ENCODE measurements around the gene KIF21B. TPM values are rescaled to one million over a fixed set of nuclear protein-coding genes. Genes with fewer than 3 reads are reported as not detected.

The KIF21B gene
- total RNA-seq, 1 experiment from 2014 or later, result 2.6 TPM

- TF ChIP-seq, protein P1, sequence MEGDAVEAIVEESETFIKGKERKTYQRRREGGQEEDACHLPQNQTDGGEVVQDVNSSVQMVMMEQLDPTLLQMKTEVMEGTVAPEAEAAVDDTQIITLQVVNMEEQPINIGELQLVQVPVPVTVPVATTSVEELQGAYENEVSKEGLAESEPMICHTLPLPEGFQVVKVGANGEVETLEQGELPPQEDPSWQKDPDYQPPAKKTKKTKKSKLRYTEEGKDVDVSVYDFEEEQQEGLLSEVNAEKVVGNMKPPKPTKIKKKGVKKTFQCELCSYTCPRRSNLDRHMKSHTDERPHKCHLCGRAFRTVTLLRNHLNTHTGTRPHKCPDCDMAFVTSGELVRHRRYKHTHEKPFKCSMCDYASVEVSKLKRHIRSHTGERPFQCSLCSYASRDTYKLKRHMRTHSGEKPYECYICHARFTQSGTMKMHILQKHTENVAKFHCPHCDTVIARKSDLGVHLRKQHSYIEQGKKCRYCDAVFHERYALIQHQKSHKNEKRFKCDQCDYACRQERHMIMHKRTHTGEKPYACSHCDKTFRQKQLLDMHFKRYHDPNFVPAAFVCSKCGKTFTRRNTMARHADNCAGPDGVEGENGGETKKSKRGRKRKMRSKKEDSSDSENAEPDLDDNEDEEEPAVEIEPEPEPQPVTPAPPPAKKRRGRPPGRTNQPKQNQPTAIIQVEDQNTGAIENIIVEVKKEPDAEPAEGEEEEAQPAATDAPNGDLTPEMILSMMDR (IDR thresholded peaks at IDR 0.05; ENCODE audit: insufficient read depth in 1 of 2, low read depth in 1 of 2, low read length in 1 of 2, severe bottlenecking in 1 of 2, unreplicated experiment in 1 of 2), result no peak
- Histone ChIP-seq H3K36me3 (ENCODE audit: control insufficient read depth, insufficient read depth, low read length) (no peaks in the 10 kb centered on the region), H3K4me1 (no peaks in the 10 kb centered on the region), H3K4me3 (ENCODE audit: low read depth, low read length) (no peak overlapping the region), H3K27me3 (replicated peaks; ENCODE audit: control insufficient read depth, insufficient read depth, low read length) (no peaks in the 10 kb centered on the region), H3K9me3 (no peaks in the 10 kb centered on the region; the same call in 1 of the 2 replicates)
- H3K27me3 Mint-ChIP-seq (ENCODE audit: insufficient read depth, unreplicated experiment), result no peaks in the 10 kb centered on the region
- CTCF ChIA-PET, result interaction anchor here (1.0 kb wide), 1 partner anchor 9 kb away, joined by 3 read pairs; no protein-coding TSS in a partner anchor
- POLR2A ChIA-PET, result no interaction called here
- H3K9me3 Mint-ChIP-seq (ENCODE audit: unreplicated experiment), result no peaks in the 10 kb centered on the region
- no TSS peak for BruUV-seq (replicated peaks)
- no peak overlapping the region for H3K4me3 Mint-ChIP-seq (ENCODE audit: unreplicated experiment)
- no peaks in the 10 kb centered on the region for H3K4me1 Mint-ChIP-seq (ENCODE audit: low read depth, unreplicated experiment)
- H3K27ac Mint-ChIP-seq (ENCODE audit: unreplicated experiment), result no peak overlapping the region
- no peak for DNase-seq
- intact Hi-C loops (cut with micrococcal nuclease; ENCODE audit: unreplicated experiment), result no loop called here
- H3K36me3 Mint-ChIP-seq (ENCODE audit: insufficient read depth, unreplicated experiment), result no peaks in the 10 kb centered on the region
Measured at GRCh38 chr1:200981278-200981677, 42.2 kb downstream of the KIF21B start.

DNA sequence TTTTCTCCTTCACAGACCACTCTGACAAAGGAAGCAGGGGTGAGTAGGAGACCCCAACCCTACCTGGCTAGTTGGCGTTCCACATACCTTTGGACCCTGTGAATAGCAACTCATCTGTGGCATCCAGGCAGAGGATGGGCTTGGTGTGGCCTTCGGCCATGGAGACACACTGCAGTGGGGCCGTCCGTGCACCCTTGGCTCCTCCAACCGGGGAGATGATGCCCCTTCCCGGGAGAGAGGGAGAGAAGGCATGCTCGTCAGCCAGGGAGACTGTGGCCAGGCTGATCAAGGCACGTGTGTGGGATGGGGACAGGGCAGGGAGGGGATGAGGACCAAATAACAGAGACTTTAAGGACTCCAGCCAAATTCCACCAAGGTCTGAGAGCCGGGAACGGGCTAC lies 42.6 kb downstream of the KIF21B start:
- intact Hi-C loops (cut with micrococcal nuclease; ENCODE audit: unreplicated experiment), result no loop called here

GRCh38 chr1:200980452-200980772 lies 43.1 kb downstream of the KIF21B start:
- TF ChIP-seq, protein P1 (IDR thresholded peaks at IDR 0.05; ENCODE audit: insufficient read depth in 1 of 2, low read depth in 1 of 2, low read length in 1 of 2, severe bottlenecking in 1 of 2, unreplicated experiment in 1 of 2), result no peak

More for the DNA sequence above, 42.6 kb downstream of the KIF21B start:
- TF ChIP-seq, protein P1 (IDR thresholded peaks at IDR 0.05; ENCODE audit: insufficient read depth in 1 of 2, low read depth in 1 of 2, low read length in 1 of 2, severe bottlenecking in 1 of 2, unreplicated experiment in 1 of 2), result no peak
- no peak for DNase-seq
- no peaks in the 10 kb centered on the region for H3K4me1 ChIP-seq
- no peaks in the 10 kb centered on the region for H3K36me3 ChIP-seq (ENCODE audit: control insufficient read depth, insufficient read depth, low read length)
- H3K9me3 ChIP-seq, result no peaks in the 10 kb centered on the region; the same call in 1 of the 2 replicates
- no peak overlapping the region for H3K4me3 ChIP-seq (ENCODE audit: low read depth, low read length)
- no peaks in the 10 kb centered on the region for H3K9me3 Mint-ChIP-seq (ENCODE audit: unreplicated experiment)
- H3K36me3 Mint-ChIP-seq (ENCODE audit: insufficient read depth, unreplicated experiment), result no peaks in the 10 kb centered on the region
- BruUV-seq (replicated peaks), result no TSS peak
- H3K27me3 ChIP-seq (replicated peaks; ENCODE audit: control insufficient read depth, insufficient read depth, low read length), result no peaks in the 10 kb centered on the region
- H3K27ac Mint-ChIP-seq (ENCODE audit: unreplicated experiment), result no peak overlapping the region
- no peaks in the 10 kb centered on the region for H3K4me1 Mint-ChIP-seq (ENCODE audit: low read depth, unreplicated experiment)
- H3K4me3 Mint-ChIP-seq (ENCODE audit: unreplicated experiment), result no peak overlapping the region
- no peaks in the 10 kb centered on the region for H3K27me3 Mint-ChIP-seq (ENCODE audit: insufficient read depth, unreplicated experiment)
- POLR2A ChIA-PET, result no interaction called here
- CTCF ChIA-PET, result no interaction called here

More at GRCh38 chr1:200980452-200980772, 43.1 kb downstream of the KIF21B start:
- DNase-seq, result no peak
- Histone ChIP-seq H3K36me3 (ENCODE audit: control insufficient read depth, insufficient read depth, low read length) (no peaks in the 10 kb centered on the region), H3K9me3 (no peaks in the 10 kb centered on the region; the same call in 1 of the 2 replicates), H3K27me3 (replicated peaks; ENCODE audit: control insufficient read depth, insufficient read depth, low read length) (no peaks in the 10 kb centered on the region), H3K4me1 (no peaks in the 10 kb centered on the region), H3K4me3 (ENCODE audit: low read depth, low read length) (no peak overlapping the region)
- no peak overlapping the region for H3K4me3 Mint-ChIP-seq (ENCODE audit: unreplicated experiment)
- H3K27me3 Mint-ChIP-seq (ENCODE audit: insufficient read depth, unreplicated experiment), result no peaks in the 10 kb centered on the region
- ChIA-PET CTCF (interaction anchor here (1.5 kb wide), 1 partner anchor 62 kb away, joined by 9 read pairs; no protein-coding TSS in a partner anchor), POLR2A (no interaction called here)
- no peak overlapping the region for H3K27ac Mint-ChIP-seq (ENCODE audit: unreplicated experiment)
- intact Hi-C loops (cut with micrococcal nuclease; ENCODE audit: unreplicated experiment), result no loop called here
- no peaks in the 10 kb centered on the region for H3K9me3 Mint-ChIP-seq (ENCODE audit: unreplicated experiment)
- no peaks in the 10 kb centered on the region for H3K4me1 Mint-ChIP-seq (ENCODE audit: low read depth, unreplicated experiment)
- no peaks in the 10 kb centered on the region for H3K36me3 Mint-ChIP-seq (ENCODE audit: insufficient read depth, unreplicated experiment)
- BruUV-seq (replicated peaks), result no TSS peak
